GM19238 (cell line): ENCODE measurements around the gene SAP30BP.

Source experiments
- DNase-seq: peaks from one replicate; pipeline ENCODE4 v3.0.0; 2011; ENCODE audit warnings: low spot score; ENCODE audit not compliant: insufficient read length

SAP30BP gene

DNA sequence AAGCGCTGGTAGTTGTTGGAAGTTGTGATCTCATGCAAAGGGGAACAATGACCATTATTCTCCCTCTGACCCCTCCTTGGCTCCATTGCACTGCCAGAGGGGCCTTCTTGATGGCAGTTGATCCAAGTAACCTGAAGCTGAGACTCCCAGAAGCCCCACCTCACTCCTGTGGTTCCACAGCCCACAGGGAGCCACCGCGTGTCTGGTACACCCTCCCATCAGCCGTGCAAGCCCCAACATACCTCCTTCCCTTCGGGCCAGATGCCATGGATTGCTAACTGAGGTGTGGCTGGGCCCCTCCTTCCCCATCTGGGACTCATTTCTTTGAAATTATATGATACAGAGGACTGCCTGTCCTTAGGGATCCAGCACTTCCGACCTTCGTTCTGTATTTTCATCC lies 17.8 kb downstream of the SAP30BP start:
- DNase-seq = no peak

DNA sequence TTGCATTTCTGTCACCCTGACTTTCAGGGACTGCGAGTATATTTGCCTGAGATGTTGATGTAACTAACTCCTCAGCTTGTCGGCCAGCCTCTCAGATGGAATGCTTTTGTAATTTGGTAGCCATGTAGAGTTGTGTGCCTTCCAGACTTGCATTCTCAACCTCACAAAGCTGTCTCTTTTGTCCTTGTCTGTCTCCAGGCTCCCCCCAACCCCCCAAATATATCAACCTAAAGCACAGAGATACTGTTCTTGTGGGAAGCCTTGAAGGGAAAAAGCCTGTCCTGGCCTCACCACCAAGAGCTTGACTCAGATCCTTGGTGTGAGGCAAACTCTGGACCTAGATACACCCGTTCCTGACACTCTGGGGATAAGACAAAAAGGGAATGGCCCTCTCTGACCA lies 18.4 kb downstream of the SAP30BP start:
- DNase-seq = no peak

DNA sequence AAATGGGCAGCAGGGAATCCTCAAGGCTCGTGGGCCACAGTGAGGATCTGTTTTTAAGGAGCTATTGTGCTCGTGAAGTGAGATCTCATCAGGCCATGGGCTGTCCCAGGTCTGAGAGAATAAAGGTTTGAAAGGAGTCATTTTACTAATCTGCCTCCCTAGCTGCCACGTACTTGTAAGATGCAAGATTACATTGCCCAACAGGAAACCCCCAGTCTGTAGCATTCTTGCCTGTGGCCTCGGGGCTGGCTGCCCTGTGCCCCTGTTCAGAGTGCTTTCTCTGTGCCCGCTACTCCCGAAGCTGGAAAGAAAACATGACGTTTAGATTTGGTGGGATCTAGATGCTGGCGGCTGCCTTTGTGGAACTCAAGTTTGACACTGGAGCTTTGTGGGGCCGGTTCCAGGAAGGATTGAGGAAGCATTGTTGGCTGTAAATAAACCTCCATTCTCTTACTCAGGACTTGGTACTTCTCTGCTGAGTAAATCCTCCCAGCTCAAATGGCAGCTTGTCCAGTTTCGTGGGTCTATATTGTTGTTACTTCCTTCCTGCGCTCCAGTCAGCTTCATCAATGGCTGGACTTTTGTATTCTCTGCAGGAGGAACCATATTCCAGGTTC lies 21.2 kb downstream of the SAP30BP start:
- DNase-seq = no peak

DNA sequence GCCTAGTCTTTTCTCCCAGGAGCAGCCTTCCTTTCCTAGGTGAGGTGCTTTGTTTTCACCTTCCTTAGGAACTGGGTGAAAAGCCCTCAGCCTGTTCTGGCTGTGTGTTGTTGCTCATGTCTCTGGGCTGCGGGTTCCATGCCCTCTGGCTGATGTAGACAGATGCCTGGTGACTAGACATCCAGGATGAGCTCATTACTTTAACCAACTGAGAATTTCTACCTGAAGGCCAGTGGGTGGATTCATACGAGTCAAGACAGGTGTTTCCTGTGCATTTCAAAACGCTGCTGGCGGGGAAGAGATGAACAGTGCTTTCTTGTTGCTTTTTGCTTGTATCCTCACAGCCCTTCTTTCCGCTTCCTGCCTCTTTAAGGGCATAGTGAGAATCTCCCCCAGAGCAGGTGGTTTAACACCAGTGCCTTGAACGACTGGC lies 22.3 kb downstream of the SAP30BP start:
- peak; percentile 46 for DNase-seq

DNA sequence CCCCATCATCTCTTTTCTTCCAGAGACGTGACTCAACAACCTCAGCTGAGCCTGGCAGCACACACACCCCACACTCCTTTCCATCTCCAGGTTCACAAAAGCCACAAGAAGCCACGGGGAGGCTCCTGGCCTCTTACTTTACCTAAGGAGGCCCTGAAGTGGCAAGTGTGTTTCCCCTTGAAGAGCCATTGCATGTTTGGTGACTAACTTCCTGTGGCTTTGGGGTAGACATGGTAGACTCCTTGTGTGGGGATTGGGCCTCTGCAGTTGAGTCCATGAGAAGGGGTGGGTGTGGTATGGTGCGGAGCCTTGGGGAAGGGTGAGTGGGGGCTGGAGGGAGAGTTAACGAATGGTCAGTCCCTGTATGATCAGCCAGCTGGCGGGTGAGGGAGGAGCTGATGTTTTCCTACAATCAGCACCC lies 24.2 kb downstream of the SAP30BP start:
- no peak for DNase-seq

DNA sequence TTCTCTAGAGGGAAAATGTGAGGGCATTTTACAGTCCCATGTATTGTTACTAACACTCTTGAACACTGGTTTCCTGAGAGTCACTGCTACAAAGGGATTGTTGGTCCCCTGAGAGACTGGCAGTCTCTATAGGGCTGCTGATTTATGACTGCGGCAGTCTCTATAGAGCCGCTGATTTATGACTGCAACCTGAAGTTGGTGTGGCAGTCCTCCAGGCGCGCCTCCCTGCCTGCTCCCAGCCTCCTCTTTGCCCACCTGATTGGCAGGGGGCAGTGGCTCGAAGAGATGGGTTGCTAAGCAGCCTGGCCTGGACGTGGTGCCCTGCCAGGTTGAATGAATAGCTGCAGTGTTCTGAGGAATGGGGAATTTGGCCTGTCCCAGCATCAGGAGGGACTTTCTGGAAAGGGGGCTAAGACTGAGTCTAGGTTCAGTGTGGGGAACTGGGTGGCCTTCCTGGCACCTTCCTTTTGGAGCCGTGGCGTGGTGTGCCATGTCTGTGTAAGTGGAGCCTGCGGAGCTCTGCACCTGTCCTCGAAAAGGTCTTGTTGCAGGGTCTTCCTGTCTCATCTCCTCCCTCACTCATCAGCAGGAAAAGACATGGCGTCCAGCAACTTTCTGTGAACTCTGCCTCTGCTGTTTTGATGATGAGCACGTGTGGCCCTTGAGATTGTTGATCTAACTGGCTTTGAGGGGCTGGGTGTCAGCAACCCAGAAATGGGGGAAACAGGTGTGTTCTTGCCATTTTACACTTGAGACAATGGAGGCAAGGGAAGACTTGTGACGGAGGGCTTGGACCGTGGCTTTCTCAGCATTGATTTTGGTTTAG lies 24.9 kb downstream of the SAP30BP start:
- DNase-seq = no peak

DNA sequence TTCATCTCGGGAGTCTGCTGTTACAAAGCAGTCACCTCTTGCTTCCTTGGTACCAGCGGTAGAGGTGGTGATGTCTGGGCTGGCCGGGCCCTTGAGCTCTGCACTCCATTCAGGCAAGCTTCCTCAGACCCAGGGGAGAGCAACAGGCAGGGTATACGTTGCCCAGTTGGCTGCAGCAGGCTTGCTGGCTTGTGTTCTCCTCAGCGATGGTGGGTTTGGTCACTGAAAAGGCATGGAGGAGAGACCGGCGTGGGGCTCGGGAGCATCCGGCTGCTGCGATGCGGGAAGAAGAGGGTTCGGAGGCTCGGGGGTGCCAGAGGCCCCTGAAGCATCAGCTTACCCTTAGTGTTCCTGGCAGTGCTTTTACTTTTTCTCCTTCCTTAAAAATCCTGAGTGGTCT lies 25.8 kb downstream of the SAP30BP start:
- DNase-seq = no peak

DNA sequence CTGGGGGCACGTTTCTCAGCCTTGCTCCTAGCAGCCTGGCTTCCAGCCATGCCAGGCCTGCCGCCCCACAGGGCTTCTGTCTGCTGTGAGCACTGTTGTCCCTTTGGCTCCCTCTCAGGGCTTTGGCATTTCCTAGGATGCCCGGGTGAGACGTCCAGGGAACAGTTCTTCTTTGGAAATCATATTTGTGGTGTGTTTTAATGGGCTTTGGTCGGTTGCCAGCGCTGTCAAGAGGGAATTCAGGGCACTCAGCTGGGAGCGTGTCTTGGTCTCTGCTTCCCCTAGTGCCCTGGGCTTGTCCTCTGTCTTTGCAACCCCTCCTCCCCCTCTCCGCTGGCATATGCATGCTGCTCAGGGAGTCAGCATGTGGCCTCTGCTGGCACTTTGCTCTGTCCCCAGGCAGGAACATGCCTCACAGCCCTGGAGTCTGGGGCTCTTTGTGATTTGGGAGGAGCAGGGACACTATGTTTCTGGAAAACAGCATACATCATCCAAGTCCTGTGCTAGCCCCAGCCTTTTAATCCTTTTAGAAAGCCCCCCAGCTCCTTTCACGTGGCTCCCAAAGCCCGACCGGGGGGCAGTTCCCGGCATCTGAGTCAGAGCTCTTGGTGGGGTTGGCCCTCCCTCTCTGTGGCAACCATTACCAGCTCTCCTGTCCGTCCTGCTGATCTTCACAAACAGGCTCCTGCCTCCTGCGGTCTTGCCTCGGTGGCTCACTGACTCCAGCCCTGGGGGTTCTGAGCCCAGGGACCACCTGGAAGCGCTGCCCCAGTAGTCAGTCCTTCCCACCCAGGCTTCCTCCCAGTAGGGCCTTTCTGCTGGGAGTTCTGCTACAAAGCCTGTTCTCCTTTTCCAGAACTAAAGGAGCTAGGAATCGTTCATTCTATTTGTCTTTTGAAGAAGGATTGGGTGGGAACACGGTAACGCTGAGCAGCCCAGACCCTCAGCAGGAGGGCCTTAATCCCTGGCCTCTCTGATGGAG lies 26.7 kb downstream of the SAP30BP start:
- no peak for DNase-seq

DNA sequence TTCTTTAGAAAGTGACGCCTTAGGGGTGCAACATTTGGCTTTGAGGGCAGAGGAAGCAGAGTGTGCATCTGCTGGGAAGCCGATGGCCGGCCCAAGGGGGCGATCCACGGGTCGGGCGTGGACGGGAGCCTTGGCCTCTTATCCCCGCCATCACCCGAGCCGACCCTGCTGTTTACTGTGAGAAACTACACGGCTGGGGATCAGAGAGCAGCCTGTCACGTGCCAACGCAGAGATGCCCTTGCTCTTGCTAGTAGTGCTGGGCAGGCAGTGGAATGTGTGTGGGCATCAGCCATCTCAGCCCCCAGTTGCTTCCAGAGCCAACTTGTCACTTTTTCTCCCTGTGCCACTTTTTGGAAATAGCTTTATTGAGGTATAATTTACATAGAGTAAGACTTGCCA lies 27.4 kb downstream of the SAP30BP start:
- DNase-seq = no peak

DNA sequence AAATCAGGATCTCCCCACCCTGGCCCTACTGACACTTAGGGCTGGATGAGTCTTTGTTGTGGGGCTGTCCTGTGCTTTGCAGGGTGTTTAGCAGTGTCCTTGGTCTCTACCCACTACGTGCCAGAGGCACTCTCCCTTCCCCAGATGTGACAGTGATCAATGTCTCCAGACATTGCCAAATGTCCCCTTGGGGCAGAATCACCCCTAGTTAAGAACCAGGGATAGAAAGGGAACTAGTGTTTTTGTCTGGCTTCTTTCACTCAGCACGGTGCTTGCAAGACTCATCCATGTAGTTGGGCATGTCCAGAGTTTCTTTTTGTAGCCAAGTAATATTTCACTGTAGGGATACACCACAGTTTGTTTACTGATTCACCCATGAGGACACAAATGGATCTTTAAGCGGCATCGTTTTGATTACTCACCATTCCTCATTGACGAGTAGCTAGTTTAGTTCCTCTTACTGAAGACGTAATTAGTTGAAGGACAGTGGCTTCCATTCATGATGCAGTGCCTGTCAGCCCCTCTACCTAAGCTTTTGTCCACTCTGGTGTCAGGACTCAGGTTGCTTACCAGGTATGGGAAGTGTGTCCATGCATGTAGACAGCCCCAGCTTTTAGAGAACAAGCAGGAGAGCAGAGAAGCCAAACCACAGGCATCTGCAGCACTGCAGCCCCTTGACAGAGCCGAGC lies 28.1 kb downstream of the SAP30BP start:
- no peak for DNase-seq

DNA sequence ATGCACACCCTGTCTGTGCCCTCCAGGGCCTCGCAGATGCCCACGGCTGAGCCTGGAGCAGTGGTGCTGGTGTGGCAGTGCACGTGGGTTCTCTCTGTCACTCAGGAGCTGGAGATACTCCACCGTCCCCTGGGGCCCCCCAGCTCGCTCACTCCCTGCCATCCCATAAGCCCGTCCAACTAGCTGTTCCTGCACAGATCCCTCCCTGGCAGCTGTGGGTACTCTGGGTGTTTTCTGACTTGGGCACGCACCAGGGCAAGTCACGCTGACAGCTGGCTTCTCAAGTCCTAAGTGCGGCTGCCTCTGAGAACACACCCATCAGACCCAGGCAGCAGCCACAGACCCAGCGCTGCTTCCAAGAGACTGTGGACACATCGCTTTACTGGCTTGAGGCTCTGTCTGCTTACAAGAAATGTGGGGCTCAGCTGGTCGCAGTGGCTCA lies 28.7 kb downstream of the SAP30BP start:
- no peak for DNase-seq

DNA sequence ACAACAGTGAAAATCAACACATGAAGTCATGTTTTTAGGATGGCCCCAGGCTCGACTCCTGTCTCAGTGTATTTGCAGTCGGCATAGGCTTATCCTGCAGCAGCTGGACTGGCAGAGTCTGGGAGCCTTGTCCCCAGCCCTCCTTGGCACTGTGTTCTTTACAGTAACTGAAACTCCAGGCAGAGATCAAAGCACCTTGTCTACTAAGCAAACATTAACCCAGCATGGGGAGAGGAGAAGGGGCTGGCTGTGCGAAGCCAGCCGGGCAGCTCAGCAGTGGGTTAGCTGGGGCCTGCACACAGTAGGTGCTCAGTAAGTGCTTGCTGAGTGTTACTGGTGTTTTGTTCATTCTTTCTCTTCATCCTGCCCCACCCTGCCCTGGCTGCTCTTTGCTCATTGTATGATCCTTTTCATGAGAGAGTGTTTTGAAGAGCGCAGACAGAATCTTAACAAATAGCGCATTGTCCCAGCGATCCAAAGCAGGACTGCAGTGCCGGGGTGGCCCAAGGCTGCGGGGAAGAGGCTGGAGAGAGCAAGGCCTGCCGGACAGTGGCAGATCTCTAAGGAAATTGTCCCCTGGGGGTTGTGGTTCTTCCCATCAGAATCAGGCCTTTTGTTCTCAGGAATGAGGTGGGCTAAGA lies 30.6 kb downstream of the SAP30BP start:
- DNase-seq = no peak

DNA sequence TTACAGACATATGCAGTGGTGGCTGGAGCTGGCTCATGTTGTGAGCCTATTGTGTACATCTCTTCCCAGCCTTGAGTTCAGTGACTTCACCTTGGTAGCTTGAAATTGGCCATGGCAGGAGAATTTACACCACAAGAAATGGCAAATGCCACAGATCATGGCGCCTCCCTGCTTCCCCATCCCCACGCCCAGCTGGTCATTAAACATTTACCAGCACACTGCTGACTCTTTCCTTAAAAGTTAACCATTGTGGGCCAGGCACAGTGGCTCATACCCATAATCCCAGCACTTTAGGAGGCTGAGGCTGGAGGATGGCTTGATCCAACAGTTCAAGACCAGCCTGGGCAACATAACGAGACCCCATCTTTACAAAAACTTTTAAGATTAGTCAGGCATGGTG lies 31.5 kb downstream of the SAP30BP start:
- no peak for DNase-seq

DNA sequence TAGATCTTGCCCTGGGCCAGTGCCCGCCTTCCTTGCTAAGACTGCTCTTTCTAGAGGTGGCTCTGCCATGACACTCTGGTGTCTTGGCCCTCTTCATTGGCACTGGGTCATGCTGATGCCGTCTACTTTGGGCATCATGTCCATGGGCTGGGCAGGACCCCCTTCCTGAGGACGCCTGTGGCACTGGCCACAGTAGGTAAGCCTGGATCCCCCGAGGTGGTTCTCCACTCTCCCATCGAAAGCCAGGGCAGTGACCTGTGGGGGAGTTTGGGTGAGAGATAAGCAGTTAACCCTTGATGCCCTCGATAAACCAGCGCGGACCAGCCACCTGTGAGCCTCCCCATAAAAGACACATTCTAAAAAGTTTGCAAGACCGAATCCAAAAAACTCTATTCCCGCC lies 34.1 kb downstream of the SAP30BP start:
- DNase-seq = no peak

DNA sequence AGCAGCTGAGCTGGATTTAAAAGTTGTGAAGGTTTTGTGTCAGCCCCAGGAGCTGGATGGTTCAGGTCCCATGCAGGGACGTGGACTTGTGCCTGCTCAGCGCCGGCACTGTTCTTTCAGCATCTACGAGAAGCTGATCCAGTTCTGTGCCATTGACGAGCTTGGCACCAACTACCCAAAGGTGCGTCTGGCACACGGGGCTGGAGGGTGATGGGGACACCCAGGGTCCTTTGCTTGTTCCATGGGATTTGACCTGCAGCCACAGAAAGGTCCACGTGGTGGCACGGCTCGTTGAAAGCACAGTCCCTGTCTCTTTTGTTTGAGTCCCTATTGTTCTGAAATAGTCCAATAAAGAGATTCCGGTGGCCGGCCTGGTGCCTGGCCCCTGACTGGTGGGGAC lies 36.1 kb downstream of the SAP30BP start:
- DNase-seq = no peak

DNA sequence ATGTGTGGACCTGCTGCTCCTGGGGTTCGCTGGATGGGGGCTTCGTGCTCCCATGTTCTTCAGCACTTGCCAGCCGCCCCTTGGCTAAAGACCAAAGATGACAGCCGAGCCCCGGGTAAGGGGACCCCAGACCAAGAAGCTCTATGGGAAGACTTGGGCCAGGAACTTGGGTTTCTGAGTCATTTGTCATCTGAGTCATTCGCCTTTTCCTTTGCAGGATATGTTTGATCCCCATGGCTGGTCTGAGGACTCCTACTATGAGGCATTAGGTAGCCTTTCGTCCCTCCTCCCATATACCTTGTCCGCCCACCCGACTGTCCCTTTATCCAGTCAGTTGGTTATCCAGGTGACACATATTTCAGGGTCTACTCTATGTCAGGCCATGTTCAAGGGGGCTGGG lies 36.5 kb downstream of the SAP30BP start:
- no peak for DNase-seq

DNA sequence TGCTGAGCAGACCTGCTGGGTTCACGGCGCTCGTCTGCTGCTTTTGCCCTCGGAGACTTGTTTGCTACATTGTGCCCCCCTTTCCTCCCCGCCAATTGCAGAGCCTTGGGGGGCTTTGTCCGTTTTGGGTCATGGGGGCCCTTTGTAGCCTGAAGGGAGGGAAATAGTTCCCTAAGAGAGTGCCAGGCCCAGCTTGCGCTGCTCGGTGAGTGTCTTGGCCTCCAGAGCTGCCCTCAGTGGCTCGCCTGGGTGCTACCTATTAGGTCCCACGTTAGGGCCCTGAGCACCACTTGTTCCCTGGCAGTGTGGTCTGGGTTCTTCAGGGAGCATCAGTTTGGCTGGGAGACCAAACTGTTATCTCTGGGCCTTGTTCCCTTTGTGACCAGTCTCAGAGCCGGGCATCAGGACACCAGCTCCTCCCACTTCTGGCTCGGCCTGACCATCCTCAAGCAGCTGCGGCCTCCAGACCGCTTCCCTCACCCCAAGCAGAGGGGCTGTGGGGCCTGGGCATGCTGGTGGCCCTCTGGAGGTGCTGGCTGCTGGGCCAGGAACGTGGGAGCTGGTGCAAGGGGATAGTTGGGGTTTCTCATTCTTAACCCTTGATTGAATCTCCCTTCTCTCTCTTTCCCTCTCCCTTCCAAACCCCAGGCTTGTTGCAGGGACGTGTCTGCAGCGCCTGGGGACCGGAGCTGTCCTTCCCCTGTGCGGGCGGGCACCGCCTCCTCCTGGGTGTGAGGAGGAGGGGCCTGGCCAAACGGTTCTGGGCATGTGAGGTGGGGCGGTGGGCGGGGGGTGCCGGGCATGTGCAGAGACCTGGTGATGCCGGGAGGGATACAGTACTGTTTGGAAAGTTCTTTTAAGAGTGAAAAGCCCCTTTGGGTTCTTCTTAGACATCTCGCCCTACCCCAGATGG lies 38.1 kb downstream of the SAP30BP start:
- DNase-seq = no peak

DNA sequence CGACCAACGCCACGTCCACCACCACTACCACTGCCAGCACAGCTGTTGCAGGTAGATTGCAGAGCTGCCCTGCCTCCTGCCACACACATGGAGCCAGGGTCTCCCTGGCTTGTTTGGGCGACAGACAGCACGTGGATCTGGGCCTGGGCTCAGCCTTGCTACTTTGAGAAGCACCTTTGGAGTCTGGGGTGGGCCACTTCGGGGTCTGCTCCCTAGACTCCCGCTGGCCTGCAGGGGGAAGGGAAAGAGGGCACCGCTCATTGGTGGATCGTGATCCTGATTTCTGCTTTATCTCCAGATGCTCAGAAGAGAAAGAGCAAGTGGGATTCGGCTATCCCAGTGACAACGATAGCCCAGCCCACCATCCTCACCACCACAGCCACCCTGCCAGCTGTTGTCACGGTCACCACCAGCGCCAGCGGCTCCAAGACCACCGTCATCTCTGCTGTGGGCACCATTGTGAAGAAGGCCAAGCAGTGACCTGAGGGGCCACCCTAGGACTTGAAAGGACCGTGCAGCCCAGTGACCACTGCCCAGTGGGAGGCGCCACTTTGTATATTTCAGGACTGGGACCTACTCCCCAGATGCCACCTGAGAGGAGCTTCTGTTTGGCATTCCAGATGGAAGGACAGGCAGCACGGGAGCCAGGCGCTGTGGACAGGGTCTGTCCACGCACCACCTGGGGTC lies 39.0 kb downstream of the SAP30BP start:
- DNase-seq = no peak

DNA sequence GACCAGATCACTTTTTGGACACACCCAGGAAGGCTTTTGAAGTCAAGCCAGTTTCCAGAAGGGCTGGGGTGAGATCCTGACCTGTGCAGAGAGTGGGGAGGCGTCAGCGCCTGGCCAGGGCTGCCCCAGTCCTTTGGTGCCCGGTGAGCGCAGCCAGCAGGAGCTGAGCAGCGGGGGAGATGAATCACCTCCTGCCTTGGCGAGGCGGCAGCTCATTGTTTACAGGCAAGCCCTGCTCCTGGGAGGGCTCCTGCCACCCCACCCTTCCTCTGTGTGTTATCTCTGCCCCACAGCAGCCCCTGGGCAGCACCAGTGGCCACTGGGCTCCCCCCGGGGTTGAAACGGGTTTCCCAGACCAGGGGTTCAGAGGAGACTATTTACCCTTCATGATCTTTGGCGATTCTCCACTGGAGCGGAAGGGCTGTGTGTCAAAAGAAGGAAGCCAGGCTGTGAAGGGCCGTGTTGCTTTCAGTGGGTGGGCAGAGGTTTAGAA lies 40.0 kb downstream of the SAP30BP start:
- DNase-seq = no peak
